ENCODE data around the gene BAIAP2L1.

Gene BAIAP2L1

GRCh38 chr7:98375664-98376063 lies 25.2 kb downstream of the BAIAP2L1 start:
- DNase-seq (ENCODE audit: extremely low read depth, low read depth) = no peak
- TF ChIP-seq CTCF (IDR thresholded peaks at IDR 0.05; ENCODE audit: low read depth, low read length) = no peak

- TF ChIP-seq CTCF (IDR thresholded peaks at IDR 0.05; ENCODE audit: low read depth, low read length) = no peak
- DNase-seq (ENCODE audit: extremely low read depth, low read depth) = no peak
These were observed 26.6 kb downstream of the BAIAP2L1 start for GRCh38 chr7:98374285-98374680.

- no peak for TF ChIP-seq CTCF (IDR thresholded peaks at IDR 0.05; ENCODE audit: low read depth, low read length)
- no peak for DNase-seq (ENCODE audit: extremely low read depth, low read depth)
These were observed 27.9 kb downstream of the BAIAP2L1 start for GRCh38 chr7:98372993-98373392.

GRCh38 chr7:98369726-98370125 lies 31.2 kb downstream of the BAIAP2L1 start:
- DNase-seq (ENCODE audit: extremely low read depth, low read depth) = no peak
- no peak for TF ChIP-seq CTCF (IDR thresholded peaks at IDR 0.05; ENCODE audit: low read depth, low read length)

- DNase-seq (ENCODE audit: extremely low read depth, low read depth) = no peak
- TF ChIP-seq CTCF (IDR thresholded peaks at IDR 0.05; ENCODE audit: low read depth, low read length) = no peak
These were observed 32.2 kb downstream of the BAIAP2L1 start for GRCh38 chr7:98368716-98369115.

- DNase-seq (ENCODE audit: extremely low read depth, low read depth) = no peak
- no peak for TF ChIP-seq CTCF (IDR thresholded peaks at IDR 0.05; ENCODE audit: low read depth, low read length)
These were observed 34.3 kb downstream of the BAIAP2L1 start for GRCh38 chr7:98366562-98366938.

GRCh38 chr7:98365863-98366561 lies 34.9 kb downstream of the BAIAP2L1 start:
- DNase-seq (ENCODE audit: extremely low read depth, low read depth) = no peak
- TF ChIP-seq CTCF (IDR thresholded peaks at IDR 0.05; ENCODE audit: low read depth, low read length) = no peak

All from AG09319 (cell line).